OCI-LY7 (cell line): ENCODE measurements around the gene ASB2. TPM values are rescaled to one million over a fixed set of nuclear protein-coding genes. Genes with fewer than 3 reads are reported as not detected.

Source experiments
- BruUV-seq: library from RNA; stranded (reverse); fragments of 400-500 nt; replicated peaks from 2 replicates; lab custom pipeline; 2021; lab: Mats Ljungman, UMichigan
- CTCF ChIA-PET: fragments of 300-600 bp; sonication (Branson Sonifier 250); formaldehyde crosslinking; loops from one replicate; lab custom pipeline; 2022; ENCODE audit warnings: antibody characterized with exemption; ENCODE audit not compliant: unreplicated experiment; lab: Charles Lee
- POLR2A ChIA-PET: fragments of 300-600 bp; sonication (Branson Sonifier 250); formaldehyde crosslinking; loops from one replicate; lab custom pipeline; 2022; ENCODE audit warnings: antibody characterized with exemption; lab: Charles Lee
- DNase-seq: peaks from one replicate; pipeline ENCODE4 v3.0.0-alpha.2; 2015; ENCODE audit warnings: low spot score
- H2AFZ ChIP-seq: fragments of 200-600 bp; sonication (generic), shearing (Covaris generic); 2 replicates; pipeline ENCODE4 v1.6.1; 2014; ENCODE audit warnings: mild to moderate bottlenecking, antibody characterized with exemption, low read length, moderate library complexity
- H3K27ac ChIP-seq: fragments of 200-600 bp; sonication (generic); 2 replicates; pipeline ENCODE4 v1.5.1; 2014; ENCODE audit warnings: mixed run types, low read depth, mild to moderate bottlenecking, moderate library complexity, low read length, inconsistent platforms; ENCODE audit not compliant: poor library complexity, severe bottlenecking
- H3K36me3 ChIP-seq: fragments of 200-600 bp; sonication (generic); 2 replicates; pipeline ENCODE4 v1.6.1; 2014; ENCODE audit warnings: mild to moderate bottlenecking, antibody characterized with exemption, low read length, moderate library complexity, mixed read lengths; ENCODE audit not compliant: insufficient read depth
- H3K4me1 ChIP-seq: fragments of 200-600 bp; sonication (generic); 2 replicates; pipeline ENCODE4 v1.5.1; 2014; ENCODE audit warnings: mild to moderate bottlenecking, low read length; ENCODE audit not compliant: insufficient read depth, poor library complexity, severe bottlenecking
- H3K4me2 ChIP-seq: fragments of 200-600 bp; sonication (generic); 2 replicates; pipeline ENCODE4 v1.6.1; 2014; ENCODE audit warnings: mild to moderate bottlenecking, low read length
- H3K4me3 ChIP-seq: fragments of 200-600 bp; sonication (generic); 2 replicates; pipeline ENCODE4 v1.5.1; 2014; ENCODE audit warnings: mild to moderate bottlenecking, low read depth, low read length; ENCODE audit not compliant: poor library complexity, severe bottlenecking
- H3K79me2 ChIP-seq: fragments of 200-600 bp; sonication (generic); 2 replicates; pipeline ENCODE4 v1.6.1; 2016; ENCODE audit warnings: low read depth, mild to moderate bottlenecking, low read length, moderate library complexity, mixed read lengths; ENCODE audit not compliant: insufficient read depth
- H3K9me2 ChIP-seq: fragments of 200-600 bp; sonication (generic); 2 replicates; pipeline ENCODE4 v1.6.1; 2016; ENCODE audit warnings: mild to moderate bottlenecking, low read length, mixed read lengths; ENCODE audit not compliant: insufficient read depth
- H3K9me3 ChIP-seq: fragments of 200-600 bp; sonication (generic); 2 replicates; pipeline ENCODE4 v1.6.1; 2014; ENCODE audit warnings: mild to moderate bottlenecking, mixed run types, low read length, mixed read lengths
- H4K20me1 ChIP-seq: fragments of 200-600 bp; sonication (generic); 2 replicates; pipeline ENCODE4 v1.6.1; 2014; ENCODE audit warnings: mild to moderate bottlenecking, antibody characterized with exemption, low read length, moderate library complexity, mixed read lengths; ENCODE audit not compliant: insufficient read depth
- CTCF ChIP-seq: fragments of 200-600 bp; sonication (generic); conservative IDR thresholded peaks from 2 replicates; pipeline ENCODE4 v1.5.1; 2014; ENCODE audit warnings: mild to moderate bottlenecking, antibody characterized with exemption, low read length, moderate library complexity, mixed read lengths
- EZH2phosphoT487 ChIP-seq: fragments of 200-600 bp; sonication (generic); IDR thresholded peaks from 2 replicates; pipeline ENCODE4 v1.6.1; 2018; ENCODE audit warnings: low read depth, borderline replicate concordance, mild to moderate bottlenecking, mixed run types, antibody characterized with exemption, low read length, moderate library complexity, mixed read lengths
- intact Hi-C: fragments of 100-400 bp; cut with micrococcal nuclease; formaldehyde crosslinking; loops from one replicate; pipeline ENCODE4 v1.10.0; 2022; ENCODE audit not compliant: unreplicated experiment
- total RNA-seq, 2 experiments: library from RNA; depleted of rRNA in 1 of 2; stranded (reverse); fragments of >200 nt in 1 of 2; shearing (Covaris generic) in 1 of 2; gene quantifications; 2 replicates each; pipeline ENCODE4 v1.2.3, GENCODE V29; 2014 to 2022

Gene ASB2
- total RNA-seq, 2 experiments from 2014 or later = 21.7 to 23.6 TPM

GRCh38 chr14:93946104-93946503 lies 30.3 kb downstream of the ASB2 start:
- Histone ChIP-seq H3K36me3 (peaks cover 24% of the 10 kb centered on the region; the same call in 1 of the 2 replicates), H4K20me1 (no peaks in the 10 kb centered on the region), H3K9me2 (no peaks in the 10 kb centered on the region), H3K9me3 (no peaks in the 10 kb centered on the region), H3K4me2 (no peak overlapping the region), H3K4me3 (no peak overlapping the region), H3K27ac (no peak overlapping the region), H3K79me2 (no peaks in the 10 kb centered on the region), H3K4me1 (no peaks in the 10 kb centered on the region), H2AFZ (no peak overlapping the region)
- intact Hi-C loops = no loop called here
- TF ChIP-seq CTCF (no peak), EZH2phosphoT487 (no peak)
- DNase-seq = no peak
- CTCF ChIA-PET = no interaction called here
- BruUV-seq = no TSS peak
- POLR2A ChIA-PET = interaction anchor here (0.7 to 1.4 kb wide), 3 partner anchors 22 to 65 kb away, joined by 3 to 5 read pairs (median 3); no protein-coding TSS in a partner anchor

- peaks cover 2% of the 10 kb centered on the region for H3K4me1 ChIP-seq
- TF ChIP-seq CTCF = no peak
- no peak for TF ChIP-seq EZH2phosphoT487
- H2AFZ ChIP-seq = no peak overlapping the region
- peaks cover 28% of the 10 kb centered on the region; the same call in 1 of the 2 replicates for H3K36me3 ChIP-seq
- H3K9me3 ChIP-seq = no peaks in the 10 kb centered on the region
- no peak overlapping the region for H3K4me2 ChIP-seq
- H3K27ac ChIP-seq = no peak overlapping the region
- H3K9me2 ChIP-seq = no peaks in the 10 kb centered on the region
- no peak overlapping the region for H3K4me3 ChIP-seq
- ChIA-PET POLR2A (interaction anchor here (0.6 kb wide), 1 partner anchor 654 kb away, joined by 3 read pairs; no protein-coding TSS in a partner anchor), CTCF (no interaction called here)
- no peaks in the 10 kb centered on the region for H3K79me2 ChIP-seq
- no peak for DNase-seq
- intact Hi-C loops = no loop called here
- H4K20me1 ChIP-seq = no peaks in the 10 kb centered on the region
- BruUV-seq = no TSS peak
Observed at GRCh38 chr14:93945070-93945399, 31.3 kb downstream of the ASB2 start.

GRCh38 chr14:93944348-93945069 lies 31.9 kb downstream of the ASB2 start:
- Histone ChIP-seq H3K9me2 (no peaks in the 10 kb centered on the region), H3K79me2 (no peaks in the 10 kb centered on the region), H4K20me1 (no peaks in the 10 kb centered on the region), H3K27ac (no peak overlapping the region), H3K4me1 (peaks cover 6% of the 10 kb centered on the region), H3K4me2 (no peak overlapping the region), H3K36me3 (peaks cover 28% of the 10 kb centered on the region; the same call in 1 of the 2 replicates), H3K4me3 (no peak overlapping the region), H3K9me3 (no peaks in the 10 kb centered on the region), H2AFZ (no peak overlapping the region)
- intact Hi-C loops = no loop called here
- ChIA-PET CTCF (no interaction called here), POLR2A (no interaction called here)
- TF ChIP-seq EZH2phosphoT487 (no peak), CTCF (no peak)
- no TSS peak for BruUV-seq
- no peak for DNase-seq
